ENCODE measurements around the gene FUT3. TPM values are rescaled to one million over a fixed set of nuclear protein-coding genes. Genes with fewer than 3 reads are reported as not detected.

The FUT3 gene
- under 1 TPM in 1 of 4 donors, not detected in 3; 0.90 TPM for total RNA-seq

GRCh38 chr19:5851302-5851701 lies at the start of gene FUT3:
Gene FUT3 (minus strand): TSS chr19:5851449.
- 78 to 87% methylated on average over 10 of the region's 10 CpGs for WGBS, 2 donors
- Histone ChIP-seq H3K4me1 (peaks cover 0 to 6% (median 0%) of the 10 kb centered on the region in 4 donors), H3K4me3 (no peak within 1 kb of the TSS), H3K27ac (peak within 1 kb of the TSS in 1 of 4 donors; percentile 50), H3K27me3 (peaks cover 0 to 8% of the 10 kb centered on the region in 2 donors), H3K36me3 (no peaks in the 10 kb centered on the region), H3K9me3 (no peaks in the 10 kb centered on the region)
- DNase-seq (ENCODE audit: low spot score in 2 of 2) = no peak
- TF ChIP-seq CTCF (IDR thresholded peaks at IDR 0.05) = no peak
- TF ChIP-seq POLR2A (IDR thresholded peaks at IDR 0.05) = no peak
- TF ChIP-seq EP300 (IDR thresholded peaks at IDR 0.05) = no peak

- Histone ChIP-seq H3K9me3 (no peaks in the 10 kb centered on the region), H3K4me3 (no peak overlapping the region), H3K36me3 (peaks cover 0 to 46% (median 1%) of the 10 kb centered on the region in 3 donors), H3K27me3 (no peaks in the 10 kb centered on the region), H3K4me1 (peaks cover 0 to 33% (median 19%) of the 10 kb centered on the region in 4 donors), H3K27ac (no peak overlapping the region)
- TF ChIP-seq POLR2A (IDR thresholded peaks at IDR 0.05) (no peak), CTCF (IDR thresholded peaks at IDR 0.05) (no peak), EP300 (IDR thresholded peaks at IDR 0.05) (no peak)
- no peak for DNase-seq (ENCODE audit: low spot score in 2 of 2)
- 80 to 85% methylated on average over 8 of the region's 8 CpGs for WGBS, 2 donors
These were observed 49.7 kb upstream of the FUT3 start for GRCh38 chr19:5900976-5901375.

- H3K4me3 ChIP-seq = no peak overlapping the region
- no peak for DNase-seq (ENCODE audit: low spot score in 2 of 2)
- peaks cover 0 to 23% (median 9%) of the 10 kb centered on the region in 4 donors for H3K4me1 ChIP-seq
- H3K9me3 ChIP-seq = no peaks in the 10 kb centered on the region
- 90% methylated on average over 13 of the region's 13 CpGs for WGBS, 2 donors
- TF ChIP-seq CTCF (IDR thresholded peaks at IDR 0.05) (no peak), POLR2A (IDR thresholded peaks at IDR 0.05) (no peak), EP300 (IDR thresholded peaks at IDR 0.05) (no peak)
- H3K27ac ChIP-seq = no peak overlapping the region
- peaks cover 0 to 56% (median 2%) of the 10 kb centered on the region in 3 donors for H3K36me3 ChIP-seq
- H3K27me3 ChIP-seq = no peaks in the 10 kb centered on the region
These were observed 48.7 kb upstream of the FUT3 start for GRCh38 chr19:5899728-5900526.

GRCh38 chr19:5897189-5897969 lies 46.1 kb upstream of the FUT3 start:
- Histone ChIP-seq H3K4me3 (no peak overlapping the region), H3K27ac (no peak overlapping the region), H3K36me3 (peaks cover 0 to 70% (median 2%) of the 10 kb centered on the region in 3 donors), H3K4me1 (peaks cover 0 to 19% (median 3%) of the 10 kb centered on the region in 4 donors), H3K27me3 (no peaks in the 10 kb centered on the region), H3K9me3 (no peaks in the 10 kb centered on the region)
- TF ChIP-seq EP300 (IDR thresholded peaks at IDR 0.05) (no peak), POLR2A (IDR thresholded peaks at IDR 0.05) (no peak), CTCF (IDR thresholded peaks at IDR 0.05) (no peak)
- 83 to 89% methylated on average over 24 to 30 of the region's 30 CpGs for WGBS, 2 donors
- DNase-seq (ENCODE audit: low spot score in 2 of 2) = no peak

Data from tibial nerve (tissue), 4 donors.